Lower lobe of right lung (tissue), 2 donors: ENCODE results near the gene HEG1. TPM values are rescaled to one million over a fixed set of nuclear protein-coding genes. Genes with fewer than 3 reads are reported as not detected.
A peak's percentile ranks its signal among the peaks of the same experiment; 100 is the strongest.

ENCODE experiments used
- ATAC-seq, 2 donors: fragments of 200-7000 bp; cut with Tn5 transposase; one replicate each; pipeline ENCODE4 v1.9.1; 2020 to 2022; ENCODE audit warnings: mild to moderate bottlenecking in 2 of 2, moderate library complexity in 2 of 2
- DNase-seq: peaks from one replicate; pipeline ENCODE4 v3.0.0-alpha.2; 2020
- H3K27ac ChIP-seq: fragments of 200-600 bp; one replicate; pipeline ENCODE4 v1.8.0; 2022
- H3K27me3 ChIP-seq: fragments of 200-600 bp; one replicate; pipeline ENCODE4 v1.8.0; 2022; ENCODE audit warnings: low read depth
- H3K36me3 ChIP-seq: fragments of 200-600 bp; one replicate; pipeline ENCODE4 v1.8.0; 2022; ENCODE audit warnings: mild to moderate bottlenecking
- H3K4me1 ChIP-seq: fragments of 200-600 bp; one replicate; pipeline ENCODE4 v1.8.0; 2022
- H3K4me3 ChIP-seq: fragments of 200-600 bp; one replicate; pipeline ENCODE4 v1.8.0; 2022; ENCODE audit warnings: mild to moderate bottlenecking
- H3K9me3 ChIP-seq: fragments of 200-600 bp; one replicate; pipeline ENCODE4 v1.8.0; 2022
- CTCF ChIP-seq: fragments of 200-600 bp; IDR thresholded peaks from one replicate; pipeline ENCODE4 v1.8.0; 2022; ENCODE audit warnings: antibody characterized with exemption, mild to moderate bottlenecking
- intact Hi-C: fragments of 100-400 bp; cut with DNase I; formaldehyde crosslinking; loops from one replicate; pipeline ENCODE4 v1.11.0; 2022
- total RNA-seq: library from RNA; stranded (reverse); fragmentation: NEBNext Ultra II Directional; extraction: Animal tissue kit (Norgen Biotek cat#: 25700); gene quantifications from one replicate; pipeline ENCODE4 v1.2.1, GENCODE V29; 2021
- donor health status: DM: no; HTN: yes; CAD: no; lungs with severe emphysema.

The HEG1 gene
- total RNA-seq, 1 donor from 2014 or later, result 157 TPM

GRCh38 chr3:125069452-125069851, 13.7 kb upstream of the HEG1 start:
- DNase-seq (no peak), ATAC-seq (peak in 1 of 2 donors; percentile 56)
- H3K4me3 ChIP-seq, result no peak overlapping the region
- no peaks in the 10 kb centered on the region for H3K27me3 ChIP-seq
- no peaks in the 10 kb centered on the region for H3K4me1 ChIP-seq
- intact Hi-C loops, result no loop called here
- H3K36me3 ChIP-seq, result no peaks in the 10 kb centered on the region
- no peak overlapping the region for H3K27ac ChIP-seq
- H3K9me3 ChIP-seq, result no peaks in the 10 kb centered on the region
- TF ChIP-seq CTCF, result no peak

GRCh38 chr3:125068265-125068664, 12.5 kb upstream of the HEG1 start:
- no peak for TF ChIP-seq CTCF
- H3K4me1 ChIP-seq, result peaks cover 10% of the 10 kb centered on the region
- intact Hi-C loops, result no loop called here
- no peak overlapping the region for H3K4me3 ChIP-seq
- no peak for DNase-seq
- no peaks in the 10 kb centered on the region for H3K27me3 ChIP-seq
- no peak for ATAC-seq
- no peaks in the 10 kb centered on the region for H3K9me3 ChIP-seq
- no peak overlapping the region for H3K27ac ChIP-seq
- H3K36me3 ChIP-seq, result no peaks in the 10 kb centered on the region

- Histone ChIP-seq H3K27ac (no peak overlapping the region), H3K4me3 (no peak overlapping the region), H3K9me3 (no peaks in the 10 kb centered on the region), H3K27me3 (no peaks in the 10 kb centered on the region), H3K4me1 (peaks cover 20% of the 10 kb centered on the region), H3K36me3 (no peaks in the 10 kb centered on the region)
- TF ChIP-seq CTCF, result no peak
- no peak for DNase-seq
- intact Hi-C loops, result no loop called here
- ATAC-seq, result no peak
These were observed 11.4 kb upstream of the HEG1 start for GRCh38 chr3:125067225-125067624.

- peak; percentile 79 to 89 for ATAC-seq
- intact Hi-C loops, result no loop called here
These were observed 7.3 kb upstream of the HEG1 start for GRCh38 chr3:125062904-125063618.

GRCh38 chr3:125061646-125062045, 5.8 kb upstream of the HEG1 start:
- TF ChIP-seq CTCF, result no peak
- ATAC-seq, result peak in 1 of 2 donors; percentile 6
- Histone ChIP-seq H3K4me1 (peaks cover 61% of the 10 kb centered on the region), H3K4me3 (peak overlapping the region; percentile 7), H3K27me3 (no peaks in the 10 kb centered on the region), H3K27ac (peak overlapping the region; percentile 63), H3K36me3 (no peaks in the 10 kb centered on the region), H3K9me3 (no peaks in the 10 kb centered on the region)
- intact Hi-C loops, result no loop called here
- DNase-seq, result no peak

More at GRCh38 chr3:125062904-125063618, 7.3 kb upstream of the HEG1 start:
- Histone ChIP-seq H3K36me3 (no peaks in the 10 kb centered on the region), H3K4me1 (peaks cover 52% of the 10 kb centered on the region), H3K9me3 (no peaks in the 10 kb centered on the region), H3K27ac (peak overlapping the region; percentile 63), H3K27me3 (no peaks in the 10 kb centered on the region), H3K4me3 (no peak overlapping the region)
- no peak for DNase-seq
- TF ChIP-seq CTCF, result no peak
